ENCODE measurements around the gene DLG2. TPM values are rescaled to one million over a fixed set of nuclear protein-coding genes. Genes with fewer than 3 reads are reported as not detected.

Gene DLG2
- total RNA-seq, 4 donors from 2014 or later = 11.0 to 34.2 (median 19.8) TPM

GRCh38 chr11:84817998-84818397 lies 809.1 kb downstream of the DLG2 start:
- ATAC-seq = no peak
- no peak overlapping the region for H3K27ac ChIP-seq
- TF ChIP-seq POLR2A (IDR thresholded peaks at IDR 0.05) = no peak
- no peak for TF ChIP-seq CTCF (IDR thresholded peaks at IDR 0.05)
- no peak for TF ChIP-seq EP300 (IDR thresholded peaks at IDR 0.05)
- no peak for TF ChIP-seq POLR2AphosphoS5 (IDR thresholded peaks at IDR 0.05)
- 41 to 45% methylated on average over 3 of the region's 3 CpGs for WGBS, 2 donors (ENCODE audit: low coverage in 1 of 2)
- peaks cover 0 to 4% (median 0%) of the 10 kb centered on the region in 3 donors for H3K9me3 ChIP-seq
- no peaks in the 10 kb centered on the region for H3K4me1 ChIP-seq
- H3K36me3 ChIP-seq = no peaks in the 10 kb centered on the region
- no peaks in the 10 kb centered on the region for H3K27me3 ChIP-seq
- no peak overlapping the region for H3K4me3 ChIP-seq

- 39% methylated on average over 3 of the region's 3 CpGs for WGBS, 2 donors (ENCODE audit: low coverage in 1 of 2)
- H3K9me3 ChIP-seq = peaks cover 0 to 4% (median 0%) of the 10 kb centered on the region in 3 donors
- H3K27ac ChIP-seq = no peak overlapping the region
- no peaks in the 10 kb centered on the region for H3K27me3 ChIP-seq
- TF ChIP-seq POLR2AphosphoS5 (IDR thresholded peaks at IDR 0.05) = no peak
- TF ChIP-seq CTCF (IDR thresholded peaks at IDR 0.05) = no peak
- no peak for TF ChIP-seq EP300 (IDR thresholded peaks at IDR 0.05)
- TF ChIP-seq POLR2A (IDR thresholded peaks at IDR 0.05) = no peak
- H3K4me1 ChIP-seq = peaks cover 0 to 4% (median 0%) of the 10 kb centered on the region in 3 donors
- ATAC-seq = no peak
- H3K36me3 ChIP-seq = no peaks in the 10 kb centered on the region
- H3K4me3 ChIP-seq = no peak overlapping the region
Observed at GRCh38 chr11:84812471-84812969, 814.6 kb downstream of the DLG2 start.

GRCh38 chr11:84806354-84806753 lies 820.8 kb downstream of the DLG2 start:
- ATAC-seq = no peak
- peaks cover 0 to 22% (median 0%) of the 10 kb centered on the region in 3 donors for H3K9me3 ChIP-seq

GRCh38 chr11:84804041-84804440 lies 823.1 kb downstream of the DLG2 start:
- Histone ChIP-seq H3K4me1 (peaks cover 0 to 7% (median 0%) of the 10 kb centered on the region in 3 donors), H3K36me3 (no peaks in the 10 kb centered on the region), H3K9me3 (peaks cover 0 to 22% (median 0%) of the 10 kb centered on the region in 3 donors), H3K27me3 (no peaks in the 10 kb centered on the region), H3K27ac (no peak overlapping the region), H3K4me3 (no peak overlapping the region)
- 17% methylated on average over 1 of the region's 1 CpG; no CpG with 5 or more reads in 1 of the 2 donors for WGBS, 2 donors (ENCODE audit: low coverage in 1 of 2)
- no peak for ATAC-seq
- TF ChIP-seq POLR2A (IDR thresholded peaks at IDR 0.05) = no peak
- TF ChIP-seq POLR2AphosphoS5 (IDR thresholded peaks at IDR 0.05) = no peak
- TF ChIP-seq EP300 (IDR thresholded peaks at IDR 0.05) = no peak
- no peak for TF ChIP-seq CTCF (IDR thresholded peaks at IDR 0.05)

More at GRCh38 chr11:84806354-84806753, 820.8 kb downstream of the DLG2 start:
- WGBS, 2 donors (ENCODE audit: low coverage in 1 of 2) = 90 to 91% methylated on average over 2 of the region's 2 CpGs
- H3K4me3 ChIP-seq = no peak overlapping the region
- no peak overlapping the region for H3K27ac ChIP-seq
- no peaks in the 10 kb centered on the region for H3K36me3 ChIP-seq
- TF ChIP-seq POLR2AphosphoS5 (IDR thresholded peaks at IDR 0.05) = no peak
- no peak for TF ChIP-seq POLR2A (IDR thresholded peaks at IDR 0.05)
- TF ChIP-seq EP300 (IDR thresholded peaks at IDR 0.05) = no peak
- no peak for TF ChIP-seq CTCF (IDR thresholded peaks at IDR 0.05)
- peaks cover 0 to 7% (median 0%) of the 10 kb centered on the region in 3 donors for H3K4me1 ChIP-seq
- H3K27me3 ChIP-seq = no peaks in the 10 kb centered on the region

- H3K4me1 ChIP-seq = peaks cover 0 to 7% (median 0%) of the 10 kb centered on the region in 3 donors
- H3K4me3 ChIP-seq = no peak overlapping the region
- peaks cover 0 to 5% (median 0%) of the 10 kb centered on the region in 3 donors for H3K9me3 ChIP-seq
- WGBS, 2 donors (ENCODE audit: low coverage in 1 of 2) = 59 to 82% methylated on average over 4 to 8 of the region's 8 CpGs
- no peak for ATAC-seq
- no peaks in the 10 kb centered on the region for H3K36me3 ChIP-seq
- H3K27me3 ChIP-seq = no peaks in the 10 kb centered on the region
- TF ChIP-seq POLR2AphosphoS5 (IDR thresholded peaks at IDR 0.05) (no peak), EP300 (IDR thresholded peaks at IDR 0.05) (no peak), POLR2A (IDR thresholded peaks at IDR 0.05) (no peak), CTCF (IDR thresholded peaks at IDR 0.05) (no peak)
- H3K27ac ChIP-seq = no peak overlapping the region
Observed at GRCh38 chr11:84800755-84801346, 826.3 kb downstream of the DLG2 start.
